DMS79 treated with DMSO at 0.1 percent for 48 hours (cell line): Measurements from ENCODE around the gene TRIP13.
"Not testable (repeated sequence)": the region's sequence is repeated elsewhere in the genome, so short reads cannot be mapped to it uniquely, and the experiment has no call there.

Experiments used
- DNase-seq: peaks from one replicate; lab custom pipeline; 2025; lab: John Stamatoyannopoulos, UW

The TRIP13 gene

DNA sequence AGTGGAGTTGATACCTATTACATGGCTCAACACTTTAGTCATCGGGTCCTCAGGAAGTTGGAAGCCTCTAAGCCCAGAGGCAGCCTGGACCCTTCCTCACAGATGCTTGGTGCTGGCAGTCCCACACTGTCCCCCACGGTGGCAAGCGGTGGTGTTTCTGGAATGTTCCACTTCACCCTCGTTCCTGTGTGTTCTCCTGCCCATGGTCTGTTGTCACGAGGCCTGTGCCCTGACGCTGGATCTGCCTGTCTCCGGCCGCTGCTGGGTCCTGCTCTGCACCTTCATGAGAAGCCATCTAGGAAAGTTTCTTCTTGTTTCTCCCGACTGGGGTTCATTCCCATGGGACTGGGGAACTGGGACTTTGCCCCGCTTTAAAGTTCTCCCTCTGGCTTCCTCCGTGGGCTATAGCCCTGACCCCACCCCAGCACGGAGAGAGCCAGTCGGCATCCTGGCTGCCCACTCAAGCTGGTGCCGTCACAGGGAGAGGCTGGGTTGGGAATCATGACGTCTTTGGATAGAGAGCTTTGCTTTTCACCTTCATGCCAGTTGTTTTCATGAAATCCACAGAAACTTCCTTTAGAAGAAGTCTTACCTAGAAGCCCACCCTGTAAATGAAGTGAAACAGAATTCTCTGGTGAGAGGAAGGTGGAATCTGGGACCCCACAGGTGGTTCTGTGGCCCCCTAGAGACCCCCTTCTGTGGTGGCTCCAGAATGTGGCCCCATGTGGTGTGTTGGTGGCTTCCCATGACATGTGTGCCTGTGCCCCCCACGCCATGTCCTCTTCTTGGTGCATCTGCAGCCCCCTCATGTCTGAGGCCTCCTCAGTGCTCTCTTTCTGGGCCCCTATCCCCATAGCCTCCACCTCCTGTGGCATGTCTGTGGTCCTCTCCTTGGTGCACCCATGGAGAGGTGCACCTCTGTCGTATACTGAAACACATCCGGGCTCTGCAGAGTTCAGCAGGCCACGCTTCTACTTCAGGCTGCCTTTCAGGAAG is 43.8 kb downstream of the TRIP13 start:
- no peak for DNase-seq

DNA sequence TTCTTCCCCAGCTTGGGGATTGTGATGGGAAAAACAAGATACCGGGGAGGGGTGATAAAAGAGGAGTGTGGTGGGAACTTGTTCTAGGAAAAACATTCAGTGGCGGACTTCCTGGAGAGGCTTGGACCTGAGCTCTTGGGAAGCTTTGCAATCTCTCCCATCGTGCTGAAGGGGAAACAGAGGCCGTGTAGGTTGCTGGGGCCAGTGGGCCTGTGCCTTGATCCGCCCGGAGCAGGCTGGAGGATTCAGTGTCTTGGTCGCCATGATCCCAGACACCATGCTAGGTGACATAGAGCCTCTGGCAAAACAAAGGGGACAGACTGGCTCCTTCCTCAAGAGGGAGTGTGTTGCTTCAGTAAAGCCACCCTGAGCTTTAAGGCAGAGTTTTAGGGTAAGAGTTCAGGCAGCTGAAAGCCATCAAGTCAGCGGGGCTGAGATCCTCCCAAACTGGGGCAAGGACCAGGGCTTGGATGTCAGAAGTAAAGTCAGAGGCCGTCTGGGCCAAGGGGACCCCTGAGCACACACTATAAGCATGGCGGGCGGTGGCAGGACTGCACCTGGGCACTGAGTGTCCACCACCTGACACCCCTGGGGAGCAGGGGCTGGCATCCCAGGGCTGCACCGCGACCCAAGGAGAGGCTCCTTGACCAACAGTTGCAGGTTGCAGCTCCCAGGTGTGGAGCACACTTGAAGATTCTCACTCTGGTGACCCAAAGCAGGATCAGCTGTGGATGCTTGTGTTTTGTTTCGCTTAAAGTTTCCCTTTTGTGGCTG is 44.7 kb downstream of the TRIP13 start:
- DNase-seq = no peak

GRCh38 chr5:939368-939767 is 46.7 kb downstream of the TRIP13 start:
- no peak for DNase-seq

DNA sequence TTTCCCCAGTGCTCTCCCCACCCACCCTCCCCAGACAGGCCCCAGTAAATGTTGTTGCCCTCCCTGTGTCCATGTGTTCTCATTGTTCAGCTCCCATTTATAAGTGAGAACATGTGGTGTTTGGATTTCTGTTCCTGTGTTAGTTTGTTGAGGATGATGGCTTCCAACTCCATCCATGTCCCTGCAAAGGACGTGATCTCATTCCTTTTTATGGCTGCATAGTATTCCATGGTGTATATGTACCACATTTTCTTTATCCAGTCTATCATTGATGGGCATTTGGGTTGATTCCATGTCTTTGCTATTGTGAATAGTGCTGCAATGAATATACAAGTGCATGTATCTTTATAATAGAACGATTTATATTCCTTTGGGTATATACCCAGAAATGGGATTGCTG is 48.1 kb downstream of the TRIP13 start:
- not testable (repeated sequence) for DNase-seq

GRCh38 chr5:943201-943917 is 50.7 kb downstream of the TRIP13 start:
- no peak for DNase-seq

DNA sequence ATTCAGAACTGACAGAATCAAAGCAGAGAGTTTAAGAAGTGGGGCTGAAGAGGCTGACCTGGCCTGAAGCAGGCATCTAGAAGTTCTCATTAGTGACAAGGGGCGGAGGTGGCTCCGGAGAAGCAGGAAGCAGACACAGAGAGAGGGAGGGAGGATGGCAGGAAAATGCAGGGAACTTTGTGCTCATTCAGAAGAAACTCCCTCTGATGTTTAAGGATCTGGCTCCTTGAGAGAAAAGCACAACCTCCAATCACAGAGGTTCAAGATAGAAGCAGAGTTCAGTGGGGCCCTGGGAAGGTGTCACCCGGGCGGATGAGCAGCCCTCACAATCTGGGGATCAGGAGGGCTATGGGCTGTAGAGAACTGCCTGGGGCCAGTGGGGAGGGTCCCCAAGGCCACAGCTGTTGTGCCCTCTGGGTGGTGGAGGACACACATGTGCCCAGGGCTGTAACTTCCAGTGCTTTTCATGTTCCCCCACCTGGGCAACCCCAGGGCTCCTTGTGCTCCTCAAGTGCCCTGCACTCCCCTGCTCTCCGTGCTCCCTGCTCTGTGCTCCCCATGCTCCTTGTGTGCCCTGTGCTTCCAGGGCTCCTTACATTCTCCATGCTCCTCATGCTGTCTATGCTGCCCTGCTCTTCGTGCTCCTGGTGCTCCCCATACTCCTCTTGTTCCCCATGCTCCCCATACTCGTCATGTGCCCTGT is 51.4 kb downstream of the TRIP13 start:
- no peak for DNase-seq

DNA sequence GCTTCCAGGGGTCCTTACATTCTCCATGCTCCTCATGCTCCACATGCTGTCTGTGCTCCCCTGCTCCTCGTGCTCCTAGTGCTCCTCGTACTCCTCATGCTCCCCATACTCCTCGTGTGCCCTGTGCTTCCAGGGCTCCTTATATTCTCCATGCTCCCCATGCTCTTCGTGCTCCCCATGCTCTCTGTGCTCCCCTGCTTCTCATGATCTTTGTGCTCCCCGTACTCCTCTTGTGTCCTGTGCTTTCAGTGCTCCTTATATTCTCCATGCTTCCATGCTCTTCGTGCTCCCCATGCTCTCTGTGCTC is 51.9 kb downstream of the TRIP13 start:
- DNase-seq = no peak

DNA sequence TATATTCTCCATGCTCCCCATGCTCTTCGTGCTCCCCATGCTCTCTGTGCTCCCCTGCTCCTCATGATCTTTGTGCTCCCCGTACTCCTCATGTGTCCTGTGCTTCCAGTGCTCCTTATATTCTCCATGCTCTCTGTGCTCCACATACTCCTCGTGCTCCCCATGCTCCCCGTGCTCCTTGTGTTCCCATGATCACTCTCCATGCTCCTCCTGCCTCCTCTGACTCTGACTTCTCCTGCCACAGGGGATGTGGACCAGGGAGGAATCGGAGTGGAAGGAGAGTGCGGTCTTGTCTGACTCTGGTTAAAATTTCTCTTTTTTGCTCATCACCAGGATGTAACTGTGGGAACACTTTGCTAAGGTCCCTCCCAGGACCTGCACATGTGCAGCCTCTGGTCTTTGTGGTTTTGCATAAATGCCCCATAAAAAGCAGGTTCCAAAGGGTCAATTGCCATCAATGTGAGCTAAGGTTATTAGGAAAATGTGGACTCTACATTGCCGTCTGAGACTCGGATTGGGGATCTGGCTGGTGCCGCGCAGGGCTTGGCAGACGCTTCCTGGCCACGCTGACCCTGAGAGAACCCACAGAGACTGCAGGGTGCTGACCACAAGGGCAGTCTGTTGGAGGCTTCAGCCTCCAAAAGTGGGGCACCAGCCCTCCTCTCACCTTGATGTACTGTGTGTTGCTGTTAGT is 52.5 kb downstream of the TRIP13 start:
- no peak for DNase-seq

DNA sequence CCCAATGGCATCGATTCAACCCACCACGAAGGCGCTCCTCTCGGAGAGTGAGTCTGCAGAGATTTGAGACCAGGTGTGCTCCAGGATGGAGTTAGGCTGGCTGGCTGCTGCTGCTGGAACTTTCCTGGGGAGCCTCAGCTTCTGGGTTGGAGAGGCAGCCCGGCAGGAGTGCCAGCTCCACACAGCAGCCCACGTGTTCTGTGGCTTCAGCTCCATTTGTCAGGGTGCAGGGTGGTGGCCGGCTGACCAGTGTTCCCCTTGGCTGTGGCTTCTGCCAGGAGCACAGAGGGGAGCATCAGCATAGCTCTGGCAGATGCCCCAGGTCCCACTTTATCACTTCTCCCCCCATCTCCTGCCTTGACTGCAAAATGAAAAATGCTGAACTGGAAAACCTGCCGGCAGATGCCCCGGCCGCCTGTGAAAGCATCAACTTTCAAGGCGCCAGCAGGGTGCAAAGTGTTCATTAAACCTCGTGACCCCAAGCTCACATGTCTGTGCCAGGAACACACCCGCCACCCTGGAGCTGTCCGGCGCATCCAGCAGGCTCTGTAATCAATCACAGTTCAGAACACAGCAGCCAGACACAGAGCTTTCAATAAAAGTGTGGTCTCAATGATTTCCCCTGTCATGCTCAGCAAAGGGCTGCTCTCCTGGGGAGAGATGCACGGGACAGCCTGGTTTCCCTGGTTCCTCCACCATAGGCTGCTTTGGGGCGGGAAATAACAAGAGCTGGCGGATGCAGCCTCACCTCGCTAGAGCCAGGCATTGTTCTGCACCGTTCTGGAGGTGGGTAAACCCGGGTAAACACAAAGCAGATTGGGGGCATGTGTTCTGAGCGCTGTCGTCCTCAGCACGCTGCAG is 53.2 kb downstream of the TRIP13 start:
- DNase-seq = peak; percentile 33

DNA sequence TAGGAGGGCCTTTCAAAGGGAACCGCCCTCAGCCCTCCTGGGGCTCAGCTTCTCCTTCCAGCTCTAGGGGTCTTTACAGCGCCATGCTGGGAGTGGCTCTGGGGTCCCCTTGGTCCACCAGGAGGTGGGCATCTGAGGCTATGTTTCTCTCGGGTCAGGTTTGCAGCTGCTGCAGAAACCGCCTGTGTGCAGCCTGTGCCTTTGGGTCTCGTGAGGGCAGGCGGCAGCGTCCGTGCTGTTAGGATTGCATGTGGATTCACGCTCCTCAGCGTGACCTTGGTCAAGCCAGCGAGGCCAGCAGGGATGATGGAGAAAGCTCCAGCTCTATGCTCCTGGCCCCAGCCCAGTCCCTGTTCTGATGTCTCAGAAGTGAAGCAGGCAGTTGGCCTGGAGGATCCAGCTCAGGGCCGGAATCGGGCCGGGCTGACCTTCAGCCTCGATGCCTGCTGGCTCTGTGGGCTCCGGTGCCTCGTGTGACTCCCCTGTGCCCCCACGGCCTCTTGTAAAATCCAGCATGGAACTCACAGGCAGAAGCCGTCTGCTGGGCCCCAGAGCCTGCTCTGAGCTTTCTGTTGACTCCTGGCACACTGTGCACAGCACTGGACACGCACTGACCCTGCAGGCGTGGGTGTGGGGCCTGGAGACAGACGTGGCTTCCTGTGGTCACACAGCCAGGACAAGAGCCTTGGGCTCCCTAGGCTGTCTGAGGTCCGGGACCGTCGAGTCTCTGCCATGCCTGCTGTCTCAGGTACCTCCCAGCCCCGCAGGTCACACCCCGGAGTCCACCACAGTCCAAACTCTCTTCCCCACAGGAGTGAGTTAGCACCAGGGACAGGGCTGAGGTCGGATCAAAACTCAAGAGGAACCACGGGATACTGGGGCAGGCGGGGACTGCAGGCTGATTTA is 54.3 kb downstream of the TRIP13 start:
- DNase-seq = no peak

- no peak for DNase-seq
Measured at GRCh38 chr5:947626-948471, 55.2 kb downstream of the TRIP13 start.

DNA sequence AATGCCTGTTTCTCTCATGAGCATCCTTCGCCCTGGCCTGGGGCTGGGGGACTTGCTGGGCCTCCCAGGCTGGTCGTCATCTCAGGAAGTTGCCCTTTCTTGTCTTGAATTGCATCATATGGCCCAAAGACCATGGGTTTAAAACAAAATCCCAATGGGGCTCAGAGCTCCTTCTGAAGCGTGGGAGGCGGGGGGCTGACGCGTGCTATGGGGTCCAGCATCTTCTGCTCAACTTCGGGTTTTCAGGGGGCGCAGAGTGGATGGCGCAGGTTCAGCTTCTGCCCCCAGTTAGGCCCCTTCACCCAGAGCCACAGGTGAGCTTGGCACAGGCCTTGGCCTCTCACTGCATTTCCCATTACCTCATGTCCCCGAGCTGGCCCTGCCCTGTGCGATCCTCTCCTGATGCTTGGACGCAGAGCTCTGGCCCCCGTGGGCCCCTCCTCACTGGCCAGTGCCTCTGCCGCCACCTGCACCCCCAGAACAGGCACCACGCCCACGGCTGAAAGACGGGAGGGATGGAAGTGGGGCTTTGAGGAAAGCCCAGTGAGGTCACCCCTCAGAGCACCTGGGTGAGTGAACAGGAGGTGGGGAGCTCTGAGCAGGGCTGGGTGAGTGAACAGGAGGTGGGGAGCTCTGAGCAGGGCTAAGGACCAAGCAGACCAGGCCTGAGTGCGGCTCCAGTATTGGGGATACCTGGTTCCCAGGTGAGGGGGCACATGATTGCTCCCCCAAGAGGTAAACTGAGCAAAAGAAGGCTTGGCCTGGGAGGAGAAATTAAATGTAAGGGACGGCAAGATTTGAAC is 56.0 kb downstream of the TRIP13 start:
- DNase-seq = no peak

DNA sequence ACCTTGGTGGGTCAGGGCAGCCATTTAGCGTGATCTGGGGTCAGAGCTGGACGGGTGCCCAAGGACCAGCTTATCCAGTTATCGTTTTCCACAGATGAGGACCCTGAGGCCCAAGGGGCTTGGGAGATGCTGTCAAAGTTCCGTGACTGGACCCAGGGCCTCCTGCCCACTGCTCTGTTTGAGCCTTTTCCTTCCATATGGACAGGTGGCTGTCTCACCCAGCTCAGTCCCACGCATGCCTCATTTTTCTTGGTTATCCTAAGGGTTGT is 56.5 kb downstream of the TRIP13 start:
- no peak for DNase-seq

DNA sequence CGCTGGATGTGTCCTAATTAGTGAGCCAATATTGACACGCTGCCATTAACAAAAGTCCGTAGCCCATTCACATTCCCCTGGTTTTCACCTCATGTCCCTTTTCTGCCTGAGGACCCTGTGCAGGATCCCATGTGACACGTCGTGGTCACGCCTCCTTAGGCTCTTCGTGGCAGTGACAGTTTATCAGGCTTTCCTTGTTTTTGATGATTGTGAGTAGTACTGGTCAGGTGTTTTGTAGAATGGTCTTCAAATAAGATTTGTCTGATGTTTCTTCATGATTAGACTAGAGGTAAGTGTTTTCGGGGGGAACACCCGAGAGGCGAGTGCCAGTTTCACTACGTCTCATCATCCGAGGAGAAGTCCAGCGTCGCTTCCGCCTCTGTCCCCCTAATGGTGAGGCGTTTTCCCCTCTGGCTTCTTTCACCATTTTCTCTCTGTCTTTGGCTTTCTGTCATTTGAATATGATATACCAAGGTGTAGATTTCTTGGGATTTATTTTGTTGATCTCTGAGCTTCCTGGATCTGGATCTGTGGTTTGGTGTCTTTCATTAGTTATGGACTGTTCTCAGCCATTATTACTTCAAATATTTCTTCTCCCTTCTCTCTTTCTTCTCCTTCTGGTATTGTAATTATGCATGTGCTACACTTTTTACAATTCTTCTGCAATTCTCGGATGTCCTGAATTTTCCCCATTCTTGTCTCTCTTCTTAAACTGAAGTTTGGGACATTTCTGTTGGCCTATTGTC is 57.3 kb downstream of the TRIP13 start:
- no peak for DNase-seq

DNA sequence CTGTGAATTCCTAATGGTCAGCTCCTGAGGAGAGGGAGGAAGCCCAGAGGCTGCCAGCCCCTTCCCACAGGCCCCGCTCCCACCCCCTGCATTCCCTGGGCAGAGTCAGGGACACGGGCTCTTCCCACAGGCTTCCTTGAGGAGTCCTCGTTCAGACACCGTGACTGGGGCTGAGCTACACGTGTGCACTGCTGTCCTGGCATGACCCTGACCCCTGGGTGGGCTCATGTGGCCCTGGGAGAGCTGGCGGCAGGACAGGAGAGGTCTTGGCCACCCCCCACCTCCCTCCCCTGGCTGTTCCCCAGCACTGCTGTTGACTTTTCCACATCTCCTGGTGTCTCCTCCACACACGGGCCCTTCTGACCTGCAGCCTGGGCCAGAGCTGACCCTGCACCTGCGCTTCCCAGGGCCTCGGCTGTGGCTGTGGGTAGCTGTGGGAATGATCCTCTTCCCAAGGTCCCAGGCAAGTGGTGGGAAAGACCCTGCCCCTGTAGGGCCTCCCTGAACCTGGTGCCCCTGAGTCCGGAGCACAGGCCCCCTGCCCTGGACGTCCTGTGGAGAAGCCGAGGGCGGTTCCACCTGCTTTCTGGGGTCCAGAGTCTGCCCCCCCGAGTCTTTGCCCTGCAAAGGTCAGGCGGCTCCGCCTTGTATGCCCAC is 59.4 kb downstream of the TRIP13 start:
- DNase-seq = no peak

GRCh38 chr5:952597-953271 is 60.0 kb downstream of the TRIP13 start:
- no peak for DNase-seq
